Hematopoietic multipotent progenitor cell (in vitro differentiated cells): ENCODE data around the gene SLC22A9. TPM values are rescaled to one million over a fixed set of nuclear protein-coding genes. Genes with fewer than 3 reads are reported as not detected.

Experiments
- DNase-seq, 3 donors: peaks; one replicate each; pipeline ENCODE4 v3.0.0-alpha.2; 2011 to 2015; ENCODE audit warnings: low read depth in 2 of 3, low spot score in 2 of 3
- total RNA-seq: library from RNA; depleted of rRNA; stranded (reverse); fragments of >200 nt; gene quantifications from one replicate; pipeline ENCODE4 v1.2.3, GENCODE V29; 2012

Gene SLC22A9
- total RNA-seq, 1 donor = not detected

DNA sequence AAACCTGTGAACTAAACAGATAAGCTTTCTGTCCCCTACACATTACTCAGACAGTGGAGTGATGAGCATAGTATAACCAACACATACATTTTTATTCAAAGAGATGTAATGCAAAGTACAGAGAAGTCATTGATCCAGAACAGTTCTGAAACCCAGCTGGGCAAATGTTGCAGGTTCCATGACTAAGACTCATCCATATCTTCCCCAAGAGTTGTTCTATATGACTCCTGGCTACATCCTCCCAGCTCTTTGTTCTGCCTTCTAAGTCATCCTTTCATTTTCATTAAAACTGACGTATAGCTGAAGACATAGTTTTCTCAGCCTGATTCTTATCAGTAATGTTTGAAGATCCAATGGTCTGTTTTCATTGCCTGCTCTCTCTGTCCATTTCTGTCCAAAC is 74.1 kb downstream of the SLC22A9 start:
- DNase-seq = no peak

- DNase-seq = no peak
These were observed 74.6 kb downstream of the SLC22A9 start for GRCh38 chr11:63444160-63444559.

DNA sequence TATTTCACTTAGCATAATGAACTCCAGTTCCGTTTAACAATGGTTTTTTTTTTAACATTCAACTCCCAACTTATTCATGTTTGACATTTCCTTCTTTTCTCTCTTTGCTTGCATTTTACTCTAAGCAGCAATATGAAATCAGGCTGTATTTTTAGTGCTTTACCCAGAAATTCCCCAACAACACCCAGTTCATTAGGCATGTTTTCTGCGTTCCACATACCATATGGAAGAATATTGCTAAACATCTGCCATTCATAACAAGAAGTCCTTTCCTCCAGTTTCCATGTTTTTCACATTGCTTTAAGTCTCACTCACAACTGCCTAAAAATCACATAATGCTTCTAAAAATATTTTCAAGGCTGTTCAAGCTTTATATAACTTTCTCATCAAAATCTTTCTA is 75.5 kb downstream of the SLC22A9 start:
- no peak for DNase-seq

DNA sequence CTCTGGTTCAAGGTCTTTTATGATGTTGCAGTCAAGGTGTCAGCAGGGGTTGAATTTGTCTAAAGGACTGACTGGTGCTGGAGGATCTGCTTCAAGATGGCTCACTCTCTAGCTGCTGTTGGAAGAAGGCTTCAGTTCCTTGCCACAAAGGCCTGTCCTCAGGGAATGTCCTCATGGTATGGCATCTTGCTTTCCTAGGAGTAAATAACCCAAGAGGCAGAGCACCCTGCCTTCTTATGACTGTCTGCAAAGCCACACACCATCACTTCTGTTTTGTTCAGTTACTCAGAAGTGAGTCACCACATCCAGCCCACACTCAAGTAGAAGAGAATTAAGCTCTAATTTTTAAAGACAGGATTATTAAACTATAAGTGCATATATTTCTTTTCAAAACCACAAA is 76.1 kb downstream of the SLC22A9 start:
- no peak for DNase-seq

DNA sequence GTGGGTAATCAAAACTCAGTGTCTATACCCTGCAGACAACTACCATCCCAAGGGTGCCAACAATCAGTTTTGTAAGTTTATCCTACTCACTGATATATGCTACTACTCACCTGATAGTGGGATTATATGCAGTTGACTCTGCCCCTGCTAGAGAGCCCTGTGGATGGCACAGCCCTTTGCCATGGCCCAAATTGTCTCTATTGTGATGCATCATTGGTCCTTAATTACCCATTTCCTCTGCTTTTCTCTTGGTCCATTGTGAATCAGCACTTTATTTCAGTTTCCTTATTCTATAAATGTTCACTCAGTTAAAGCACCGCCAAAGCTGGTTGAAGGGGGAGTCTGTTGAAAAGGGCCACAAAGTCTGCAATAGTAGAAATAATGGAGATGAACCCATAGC is 79.1 kb downstream of the SLC22A9 start:
- DNase-seq = no peak

DNA sequence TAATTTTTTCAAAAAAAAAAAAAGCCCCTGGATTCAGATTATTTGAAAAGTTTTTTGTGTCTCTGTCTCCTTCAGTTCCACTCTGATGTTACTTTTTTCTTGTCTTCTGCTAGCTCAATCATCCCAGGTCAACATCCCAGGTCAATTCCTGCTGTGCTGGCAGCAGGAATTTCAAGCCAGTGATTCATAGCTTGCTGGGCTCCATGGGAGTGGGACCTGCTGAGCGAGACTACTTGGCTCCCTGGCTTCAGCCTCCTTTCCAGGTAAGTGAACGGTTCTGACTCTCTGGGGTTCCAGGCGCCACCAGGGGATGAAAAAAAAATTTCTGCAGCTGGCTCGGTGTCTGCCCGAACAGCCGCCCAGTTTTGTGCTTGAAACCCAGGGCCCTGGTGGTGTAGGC is 90.0 kb downstream of the SLC22A9 start:
- no peak for DNase-seq

Other genes starting within 250 kb of the SLC22A9 start
- not detected for gene SLC22A24, start 225.6 kb upstream of the SLC22A9 start, total RNA-seq
- gene SLC22A25, start 126.2 kb upstream of the SLC22A9 start, total RNA-seq = not detected
- under 0.01 TPM for gene PLAAT5, start 121.4 kb downstream of the SLC22A9 start, total RNA-seq
- 1.9 TPM for gene LGALS12, start 136.3 kb downstream of the SLC22A9 start, total RNA-seq
- 52.0 TPM for gene PLAAT4, start 167.0 kb downstream of the SLC22A9 start, total RNA-seq
- not detected for gene PLAAT2, start 193.6 kb downstream of the SLC22A9 start, total RNA-seq
- not detected for gene PLAAT3, start 244.6 kb downstream of the SLC22A9 start, total RNA-seq